Endodermal cell (in vitro differentiated cells): ENCODE measurements around the gene TBCK. TPM values are rescaled to one million over a fixed set of nuclear protein-coding genes. Genes with fewer than 3 reads are reported as not detected.
A peak's percentile ranks its signal among the peaks of the same experiment; 100 is the strongest.

Source experiments
- DNase-seq: peaks from one replicate; pipeline ENCODE4 v3.0.0-alpha.2; 2017
- H3K27ac ChIP-seq: 2 replicates; pipeline ENCODE4 v1.5.1; 2013; ENCODE audit warnings: mild to moderate bottlenecking, low read depth, low read length, moderate library complexity
- H3K27me3 ChIP-seq: 2 replicates; pipeline ENCODE4 v1.6.1; 2013; ENCODE audit warnings: mild to moderate bottlenecking, low read length, moderate library complexity; ENCODE audit not compliant: insufficient read depth, control insufficient read depth, poor library complexity, severe bottlenecking
- H3K36me3 ChIP-seq: 2 replicates; pipeline ENCODE4 v1.7.0; 2013; ENCODE audit warnings: mild to moderate bottlenecking, low read length, moderate library complexity; ENCODE audit not compliant: control insufficient read depth, insufficient read depth
- H3K4me1 ChIP-seq: one replicate; pipeline ENCODE4 v1.7.0; 2013; ENCODE audit warnings: low read length; ENCODE audit not compliant: control insufficient read depth, insufficient read depth
- H3K4me3 ChIP-seq: 2 replicates; pipeline ENCODE4 v1.5.1; 2013; ENCODE audit warnings: mild to moderate bottlenecking, low read length, moderate library complexity
- H3K9ac ChIP-seq: 2 replicates; pipeline ENCODE4 v1.6.1; 2013; ENCODE audit warnings: mild to moderate bottlenecking, low read length, moderate library complexity; ENCODE audit not compliant: poor library complexity, severe bottlenecking; ENCODE audit errors: extremely low read depth
- H3K9me3 ChIP-seq: 2 replicates; pipeline ENCODE4 v1.6.1; 2013; ENCODE audit warnings: mild to moderate bottlenecking, low read length, moderate library complexity; ENCODE audit not compliant: control insufficient read depth
- H3K27ac Mint-ChIP-seq: 2 replicates; pipeline ENCODE4 v1.8.0; 2020; ENCODE audit warnings: mixed read lengths
- H3K27me3 Mint-ChIP-seq: 2 replicates; pipeline ENCODE4 v1.8.0; 2021; ENCODE audit warnings: mild to moderate bottlenecking, mixed read lengths; ENCODE audit not compliant: insufficient read depth
- H3K36me3 Mint-ChIP-seq: 2 replicates; pipeline ENCODE4 v1.8.0; 2020; ENCODE audit warnings: low read depth, mixed read lengths
- H3K4me1 Mint-ChIP-seq: 2 replicates; pipeline ENCODE4 v1.8.0; 2020; ENCODE audit warnings: mixed read lengths
- H3K4me3 Mint-ChIP-seq: 2 replicates; pipeline ENCODE4 v1.8.0; 2020; ENCODE audit warnings: mild to moderate bottlenecking, moderate library complexity, mixed read lengths
- H3K9me3 Mint-ChIP-seq: 2 replicates; pipeline ENCODE4 v1.8.0; 2020; ENCODE audit warnings: mild to moderate bottlenecking, mixed read lengths
- WGBS, 2 experiments: methylation state at CpG; one replicate each; pipeline versions ENCODE4 v1.1.5 to v1.1.7; 2013; ENCODE audit warnings: missing lambda C conversion rate in 2 of 2, mixed read lengths in 1 of 2; ENCODE audit not compliant: insufficient coverage in 1 of 2, insufficient read length in 1 of 2; 5-methylcytosine and 5-hydroxymethylcytosine counted together
- total RNA-seq, 2 donors: library from RNA; stranded (reverse); fragmentation: NEBNext Ultra II Directional in 1 of 2; extraction: Animal tissue kit (Norgen Biotek cat#: 25700) in 1 of 2; gene quantifications; 2 replicates in 1 of 2; 3 replicates in 1 of 2; pipeline ENCODE4 v1.2.1, GENCODE V29; 2021
- TF ChIP-seq, protein P1 (sequence below): fragments of 200-600 bp; sonication (generic); conservative IDR thresholded peaks from 2 replicates; pipeline ENCODE4 v1.5.0; 2021; ENCODE audit warnings: antibody characterized with exemption, mild to moderate bottlenecking

Gene TBCK
- total RNA-seq, 2 donors from 2014 or later, result 48.3 to 52.9 TPM

DNA sequence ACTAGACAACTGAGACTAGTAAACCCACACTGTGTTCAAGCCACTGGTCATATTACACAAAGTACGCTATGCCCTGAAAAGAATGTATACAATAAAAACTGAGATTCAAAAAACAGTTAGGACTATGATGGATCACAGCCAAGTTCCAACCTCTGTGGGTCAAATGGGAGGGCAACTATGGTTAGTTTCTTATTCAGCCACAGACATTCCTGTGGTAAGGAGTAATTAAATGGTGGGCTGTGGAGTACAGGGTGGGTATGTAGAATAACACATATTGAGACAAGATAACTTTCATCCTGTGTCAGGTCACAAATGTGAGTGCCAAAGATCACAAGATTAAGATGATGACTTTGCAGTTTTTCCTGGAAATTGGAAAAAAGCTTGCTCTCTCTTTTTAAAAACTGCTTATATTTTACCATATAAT, 253.5 kb downstream of the TBCK start:
- Mint-ChIP-seq H3K9me3 (no peaks in the 10 kb centered on the region), H3K27me3 (no peaks in the 10 kb centered on the region), H3K4me3 (no peak overlapping the region), H3K36me3 (no peaks in the 10 kb centered on the region), H3K4me1 (peaks cover 3% of the 10 kb centered on the region), H3K27ac (no peak overlapping the region)
- TF ChIP-seq, protein P1, sequence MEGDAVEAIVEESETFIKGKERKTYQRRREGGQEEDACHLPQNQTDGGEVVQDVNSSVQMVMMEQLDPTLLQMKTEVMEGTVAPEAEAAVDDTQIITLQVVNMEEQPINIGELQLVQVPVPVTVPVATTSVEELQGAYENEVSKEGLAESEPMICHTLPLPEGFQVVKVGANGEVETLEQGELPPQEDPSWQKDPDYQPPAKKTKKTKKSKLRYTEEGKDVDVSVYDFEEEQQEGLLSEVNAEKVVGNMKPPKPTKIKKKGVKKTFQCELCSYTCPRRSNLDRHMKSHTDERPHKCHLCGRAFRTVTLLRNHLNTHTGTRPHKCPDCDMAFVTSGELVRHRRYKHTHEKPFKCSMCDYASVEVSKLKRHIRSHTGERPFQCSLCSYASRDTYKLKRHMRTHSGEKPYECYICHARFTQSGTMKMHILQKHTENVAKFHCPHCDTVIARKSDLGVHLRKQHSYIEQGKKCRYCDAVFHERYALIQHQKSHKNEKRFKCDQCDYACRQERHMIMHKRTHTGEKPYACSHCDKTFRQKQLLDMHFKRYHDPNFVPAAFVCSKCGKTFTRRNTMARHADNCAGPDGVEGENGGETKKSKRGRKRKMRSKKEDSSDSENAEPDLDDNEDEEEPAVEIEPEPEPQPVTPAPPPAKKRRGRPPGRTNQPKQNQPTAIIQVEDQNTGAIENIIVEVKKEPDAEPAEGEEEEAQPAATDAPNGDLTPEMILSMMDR, result no peak
- no peak overlapping the region for H3K4me3 ChIP-seq
- no peak overlapping the region for H3K9ac ChIP-seq
- H3K27me3 ChIP-seq, result no peaks in the 10 kb centered on the region
- no peak for DNase-seq
- no peaks in the 10 kb centered on the region for H3K36me3 ChIP-seq
- 93% methylated on average over 1 of the region's 1 CpG; no CpG with 5 or more reads in 1 of the 2 experiments for WGBS, 2 experiments
- no peak overlapping the region for H3K27ac ChIP-seq
- H3K9me3 ChIP-seq, result no peaks in the 10 kb centered on the region
- H3K4me1 ChIP-seq, result no peaks in the 10 kb centered on the region

- no peaks in the 10 kb centered on the region for H3K36me3 ChIP-seq
- no peak overlapping the region for H3K9ac ChIP-seq
- no peaks in the 10 kb centered on the region for H3K9me3 Mint-ChIP-seq
- H3K4me1 Mint-ChIP-seq, result peaks cover 11% of the 10 kb centered on the region
- no peaks in the 10 kb centered on the region for H3K27me3 Mint-ChIP-seq
- H3K4me3 Mint-ChIP-seq, result no peak overlapping the region
- TF ChIP-seq, protein P1, result no peak
- no peaks in the 10 kb centered on the region for H3K27me3 ChIP-seq
- H3K27ac ChIP-seq, result no peak overlapping the region
- peaks cover 4% of the 10 kb centered on the region for H3K4me1 ChIP-seq
- no peaks in the 10 kb centered on the region for H3K9me3 ChIP-seq
- H3K36me3 Mint-ChIP-seq, result no peaks in the 10 kb centered on the region
- no peak overlapping the region for H3K4me3 ChIP-seq
- DNase-seq, result no peak
- H3K27ac Mint-ChIP-seq, result no peak overlapping the region
These were observed 257.1 kb downstream of the TBCK start for GRCh38 chr4:106058921-106059320.

GRCh38 chr4:106056914-106057313, 259.1 kb downstream of the TBCK start:
- Histone ChIP-seq H3K9ac (no peak overlapping the region), H3K27ac (no peak overlapping the region), H3K36me3 (no peaks in the 10 kb centered on the region), H3K27me3 (no peaks in the 10 kb centered on the region), H3K9me3 (no peaks in the 10 kb centered on the region), H3K4me1 (peaks cover 4% of the 10 kb centered on the region), H3K4me3 (peak overlapping the region; percentile 23)
- Mint-ChIP-seq H3K27me3 (no peaks in the 10 kb centered on the region), H3K4me3 (no peak overlapping the region), H3K36me3 (no peaks in the 10 kb centered on the region), H3K27ac (no peak overlapping the region), H3K9me3 (no peaks in the 10 kb centered on the region), H3K4me1 (peaks cover 11% of the 10 kb centered on the region)
- TF ChIP-seq, protein P1, result no peak
- DNase-seq, result no peak
